Measurements from ENCODE around the gene NTN3.

GRCh38 chr16:2520784-2521531 is 49.9 kb downstream of the NTN3 start:
- TF ChIP-seq POLR2A (IDR thresholded peaks at IDR 0.05) (no peak), CTCF (IDR thresholded peaks at IDR 0.05) (no peak), EP300 (IDR thresholded peaks at IDR 0.05) (no peak), POLR2AphosphoS5 (IDR thresholded peaks at IDR 0.05) (no peak)
